ENCODE results near the gene ALG10B.

DNA sequence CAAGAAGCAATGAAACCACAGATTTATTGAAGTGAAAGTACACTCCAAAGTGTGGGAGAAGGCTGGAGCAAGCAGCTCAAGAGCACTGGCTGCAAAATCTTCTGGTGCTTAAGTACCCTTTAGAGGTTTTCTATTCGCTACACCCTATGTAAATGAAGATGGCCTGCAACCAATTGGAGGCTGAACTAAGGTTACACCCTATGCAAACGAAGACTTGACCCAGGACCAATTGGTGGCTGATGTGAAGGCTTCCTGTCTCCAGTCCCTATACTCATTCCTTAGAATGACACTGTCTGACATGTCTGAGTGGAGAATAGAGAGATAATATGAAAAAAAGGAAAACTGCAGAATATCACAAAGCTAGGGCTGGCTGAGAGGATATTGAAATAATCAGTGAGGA is 57.2 kb downstream of the ALG10B start:
- TF ChIP-seq, protein P1, sequence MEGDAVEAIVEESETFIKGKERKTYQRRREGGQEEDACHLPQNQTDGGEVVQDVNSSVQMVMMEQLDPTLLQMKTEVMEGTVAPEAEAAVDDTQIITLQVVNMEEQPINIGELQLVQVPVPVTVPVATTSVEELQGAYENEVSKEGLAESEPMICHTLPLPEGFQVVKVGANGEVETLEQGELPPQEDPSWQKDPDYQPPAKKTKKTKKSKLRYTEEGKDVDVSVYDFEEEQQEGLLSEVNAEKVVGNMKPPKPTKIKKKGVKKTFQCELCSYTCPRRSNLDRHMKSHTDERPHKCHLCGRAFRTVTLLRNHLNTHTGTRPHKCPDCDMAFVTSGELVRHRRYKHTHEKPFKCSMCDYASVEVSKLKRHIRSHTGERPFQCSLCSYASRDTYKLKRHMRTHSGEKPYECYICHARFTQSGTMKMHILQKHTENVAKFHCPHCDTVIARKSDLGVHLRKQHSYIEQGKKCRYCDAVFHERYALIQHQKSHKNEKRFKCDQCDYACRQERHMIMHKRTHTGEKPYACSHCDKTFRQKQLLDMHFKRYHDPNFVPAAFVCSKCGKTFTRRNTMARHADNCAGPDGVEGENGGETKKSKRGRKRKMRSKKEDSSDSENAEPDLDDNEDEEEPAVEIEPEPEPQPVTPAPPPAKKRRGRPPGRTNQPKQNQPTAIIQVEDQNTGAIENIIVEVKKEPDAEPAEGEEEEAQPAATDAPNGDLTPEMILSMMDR (IDR thresholded peaks at IDR 0.05): no peak
- TF ChIP-seq EP300 (IDR thresholded peaks at IDR 0.05): no peak

Measured in esophagus muscularis mucosa (tissue), 3 donors.